OCI-LY3 (cell line): ENCODE measurements around the gene TMEM98.

ENCODE experiments used
- H2AFZ ChIP-seq: fragments of 200-600, 300-600 bp; shearing (Covaris generic); 2 replicates; pipeline ENCODE4 v1.6.0; 2014; ENCODE audit warnings: antibody characterized with exemption, low read depth, low read length
- H3K27ac ChIP-seq: fragments of 200-600, 300-600 bp; sonication (generic); 2 replicates; pipeline ENCODE4 v1.5.1; 2014; ENCODE audit warnings: mild to moderate bottlenecking, low read length, moderate library complexity, mixed read lengths
- H3K27me3 ChIP-seq: fragments of 200-600, 300-600 bp; sonication (generic); 2 replicates; pipeline ENCODE4 v1.6.1; 2014; ENCODE audit warnings: low read depth, low read length, mixed read lengths
- H3K36me3 ChIP-seq: fragments of 200-600, 300-600 bp; sonication (generic); replicated peaks from 2 replicates; pipeline ENCODE3; 2014; ENCODE audit warnings: low read depth, low read length, mixed read lengths
- H3K4me1 ChIP-seq: fragments of 300-600, 200-600 bp; sonication (generic); 2 replicates; pipeline ENCODE4 v1.6.1; 2014; ENCODE audit warnings: low read length, mixed read lengths
- H3K4me2 ChIP-seq: fragments of 200-600, 300-600 bp; sonication (generic); 2 replicates; pipeline ENCODE4 v1.6.1; 2014; ENCODE audit warnings: low read length, mixed read lengths
- H3K4me3 ChIP-seq: fragments of 300-600, 200-600 bp; sonication (generic); 2 replicates; pipeline ENCODE4 v1.5.1; 2014; ENCODE audit warnings: antibody characterized with exemption, mild to moderate bottlenecking, low read length, moderate library complexity
- H3K79me2 ChIP-seq: fragments of 300-600, 200-600 bp; shearing (Covaris generic); 2 replicates; pipeline ENCODE4 v1.6.1; 2014; ENCODE audit warnings: mild to moderate bottlenecking, low read length, mixed read lengths
- H3K9ac ChIP-seq: fragments of 300-600, 200-600 bp; shearing (Covaris generic); 2 replicates; pipeline ENCODE4 v1.6.0; 2014; ENCODE audit warnings: mild to moderate bottlenecking, low read length, moderate library complexity
- H3K9me3 ChIP-seq: fragments of 200-600, 300-600 bp; shearing (Covaris generic); 2 replicates; pipeline ENCODE4 v1.6.1; 2014; ENCODE audit warnings: low read length, mixed read lengths; ENCODE audit not compliant: insufficient read depth
- H4K20me1 ChIP-seq: fragments of 200-600, 300-600 bp; sonication (generic); 2 replicates; pipeline ENCODE4 v1.6.1; 2016; ENCODE audit warnings: low read length, mixed read lengths; ENCODE audit not compliant: insufficient read depth
- EZH2phosphoT487 ChIP-seq: fragments of 200-600 bp; shearing (Covaris generic); IDR thresholded peaks from 2 replicates; pipeline ENCODE4 v1.6.1; 2018; ENCODE audit warnings: antibody characterized with exemption, mixed run types, low read depth
- TF ChIP-seq, protein P1 (sequence below): fragments of 200-600, 300-600 bp; sonication (generic); IDR thresholded peaks from 2 replicates; pipeline ENCODE4 v1.5.1; 2014; ENCODE audit warnings: antibody characterized with exemption, low read length, low read depth

TMEM98 gene

DNA sequence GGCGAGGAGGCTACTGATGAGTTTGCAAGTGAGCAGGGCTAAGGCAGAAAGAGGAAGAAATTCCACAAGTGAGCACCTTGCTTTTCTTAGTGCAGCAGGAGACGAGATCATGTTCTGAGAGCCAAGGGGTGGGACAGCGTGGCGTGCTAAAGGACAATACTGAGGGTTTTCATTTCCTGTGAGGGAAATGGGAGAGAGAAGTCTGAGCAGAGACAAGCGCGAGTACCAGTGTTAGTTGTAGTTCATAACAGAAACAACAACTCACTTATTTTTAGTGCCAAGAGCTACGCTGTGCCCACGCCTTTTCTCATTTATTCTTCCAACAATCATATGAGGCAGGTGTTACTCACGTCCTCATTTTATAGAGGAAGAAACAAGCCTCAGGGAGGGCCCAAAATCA lies 66.0 kb downstream of the TMEM98 start:
- no peaks in the 10 kb centered on the region for H4K20me1 ChIP-seq
- no peak overlapping the region for H2AFZ ChIP-seq
- no peaks in the 10 kb centered on the region for H3K36me3 ChIP-seq
- peaks cover 4% of the 10 kb centered on the region; the same call in 1 of the 2 replicates for H3K4me1 ChIP-seq
- no peak overlapping the region for H3K4me3 ChIP-seq
- peaks cover 3% of the 10 kb centered on the region; the same call in 1 of the 2 replicates for H3K27me3 ChIP-seq
- H3K79me2 ChIP-seq: no peaks in the 10 kb centered on the region
- no peak for TF ChIP-seq EZH2phosphoT487
- TF ChIP-seq, protein P1, sequence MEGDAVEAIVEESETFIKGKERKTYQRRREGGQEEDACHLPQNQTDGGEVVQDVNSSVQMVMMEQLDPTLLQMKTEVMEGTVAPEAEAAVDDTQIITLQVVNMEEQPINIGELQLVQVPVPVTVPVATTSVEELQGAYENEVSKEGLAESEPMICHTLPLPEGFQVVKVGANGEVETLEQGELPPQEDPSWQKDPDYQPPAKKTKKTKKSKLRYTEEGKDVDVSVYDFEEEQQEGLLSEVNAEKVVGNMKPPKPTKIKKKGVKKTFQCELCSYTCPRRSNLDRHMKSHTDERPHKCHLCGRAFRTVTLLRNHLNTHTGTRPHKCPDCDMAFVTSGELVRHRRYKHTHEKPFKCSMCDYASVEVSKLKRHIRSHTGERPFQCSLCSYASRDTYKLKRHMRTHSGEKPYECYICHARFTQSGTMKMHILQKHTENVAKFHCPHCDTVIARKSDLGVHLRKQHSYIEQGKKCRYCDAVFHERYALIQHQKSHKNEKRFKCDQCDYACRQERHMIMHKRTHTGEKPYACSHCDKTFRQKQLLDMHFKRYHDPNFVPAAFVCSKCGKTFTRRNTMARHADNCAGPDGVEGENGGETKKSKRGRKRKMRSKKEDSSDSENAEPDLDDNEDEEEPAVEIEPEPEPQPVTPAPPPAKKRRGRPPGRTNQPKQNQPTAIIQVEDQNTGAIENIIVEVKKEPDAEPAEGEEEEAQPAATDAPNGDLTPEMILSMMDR: no peak
- H3K9me3 ChIP-seq: 0 out of 2 replicates have a peak, but pooled peaks cover 4% of the 10 kb centered on the region
- no peak overlapping the region for H3K9ac ChIP-seq
- H3K27ac ChIP-seq: no peak overlapping the region
- no peak overlapping the region for H3K4me2 ChIP-seq
